Coronary artery (tissue), 2 donors: ENCODE results near the gene TSKU.

ENCODE experiments used
- DNase-seq: peaks from one replicate; pipeline ENCODE4 v3.0.0-alpha.2; 2017; ENCODE audit warnings: low spot score
- H3K27ac ChIP-seq, 2 donors: fragments of 200-600 bp; sonication (generic); one replicate each; pipeline ENCODE4 v1.5.1; 2016 to 2019
- H3K4me3 ChIP-seq: fragments of 200-600 bp; sonication (generic); 2 replicates; pipeline ENCODE4 v1.5.1; 2016; ENCODE audit warnings: mild to moderate bottlenecking, moderate library complexity
- TF ChIP-seq, protein P1 (sequence below): fragments of 200-600 bp; sonication (generic); IDR thresholded peaks from one replicate; pipeline ENCODE4 v1.5.1; 2019; ENCODE audit warnings: antibody characterized with exemption

Gene TSKU

DNA sequence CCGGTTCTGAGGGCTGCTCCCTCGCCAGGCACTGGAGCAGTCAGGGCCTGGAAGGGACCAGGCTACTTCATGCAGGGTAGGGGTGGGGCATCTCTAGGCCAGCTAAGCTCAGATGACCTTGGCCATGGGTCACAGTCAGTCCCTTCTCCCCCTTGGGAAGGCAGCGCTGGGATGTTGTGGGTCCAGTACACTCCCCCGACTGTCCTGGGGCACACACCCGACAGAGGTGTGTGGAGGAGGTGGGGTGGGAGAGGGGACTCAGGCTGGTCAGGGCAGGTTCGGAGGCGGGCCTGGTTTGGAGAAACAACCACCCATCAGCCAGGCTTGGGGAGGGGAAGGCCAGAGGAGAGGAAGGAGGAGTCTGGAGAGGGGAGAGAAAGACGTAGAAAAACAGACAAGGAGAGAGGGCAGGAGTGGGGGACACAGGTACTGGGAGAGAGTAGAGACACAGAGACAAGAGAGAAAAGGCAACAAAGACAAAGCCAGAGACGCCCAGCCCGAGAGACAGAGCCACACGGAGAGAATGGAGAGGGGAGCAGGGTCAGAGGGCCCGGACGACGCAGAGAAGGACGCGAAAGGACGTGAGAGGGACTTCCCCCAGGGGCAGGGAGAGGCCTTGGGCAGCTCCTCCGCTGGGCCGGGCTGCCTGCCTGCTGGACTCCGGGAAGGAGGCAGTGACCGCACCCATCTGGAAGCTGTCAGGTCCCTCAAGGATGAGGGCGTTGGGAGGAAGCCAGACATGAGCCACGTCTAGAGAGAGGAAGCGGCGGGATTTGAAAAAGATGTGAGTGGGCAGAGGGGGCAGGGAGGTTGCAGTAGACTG, 30.6 kb upstream of the TSKU start:
- TF ChIP-seq, protein P1, sequence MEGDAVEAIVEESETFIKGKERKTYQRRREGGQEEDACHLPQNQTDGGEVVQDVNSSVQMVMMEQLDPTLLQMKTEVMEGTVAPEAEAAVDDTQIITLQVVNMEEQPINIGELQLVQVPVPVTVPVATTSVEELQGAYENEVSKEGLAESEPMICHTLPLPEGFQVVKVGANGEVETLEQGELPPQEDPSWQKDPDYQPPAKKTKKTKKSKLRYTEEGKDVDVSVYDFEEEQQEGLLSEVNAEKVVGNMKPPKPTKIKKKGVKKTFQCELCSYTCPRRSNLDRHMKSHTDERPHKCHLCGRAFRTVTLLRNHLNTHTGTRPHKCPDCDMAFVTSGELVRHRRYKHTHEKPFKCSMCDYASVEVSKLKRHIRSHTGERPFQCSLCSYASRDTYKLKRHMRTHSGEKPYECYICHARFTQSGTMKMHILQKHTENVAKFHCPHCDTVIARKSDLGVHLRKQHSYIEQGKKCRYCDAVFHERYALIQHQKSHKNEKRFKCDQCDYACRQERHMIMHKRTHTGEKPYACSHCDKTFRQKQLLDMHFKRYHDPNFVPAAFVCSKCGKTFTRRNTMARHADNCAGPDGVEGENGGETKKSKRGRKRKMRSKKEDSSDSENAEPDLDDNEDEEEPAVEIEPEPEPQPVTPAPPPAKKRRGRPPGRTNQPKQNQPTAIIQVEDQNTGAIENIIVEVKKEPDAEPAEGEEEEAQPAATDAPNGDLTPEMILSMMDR: no peak
- peak; percentile 93 for DNase-seq
- H3K4me3 ChIP-seq: no peak overlapping the region
- H3K27ac ChIP-seq: peak overlapping the region; percentile 52 to 54

DNA sequence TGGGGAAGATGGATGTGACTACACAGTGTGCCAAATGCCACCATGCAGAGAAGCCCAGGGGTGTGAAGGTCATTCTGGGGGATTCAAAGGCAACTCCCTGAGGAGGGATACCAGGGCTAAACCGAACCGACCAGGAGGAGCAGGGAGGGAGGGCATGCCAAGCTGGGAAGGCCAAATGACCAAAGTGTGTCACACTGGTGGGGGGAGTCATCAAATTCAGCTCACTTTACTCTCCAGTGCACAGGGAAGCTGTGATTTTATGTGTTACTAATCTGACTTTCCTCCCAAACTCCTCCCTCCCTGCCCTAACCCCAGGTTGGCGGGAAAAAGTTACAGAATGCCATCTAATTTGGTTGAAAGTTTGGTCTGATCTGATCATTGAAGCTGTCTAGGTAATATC, 29.7 kb upstream of the TSKU start:
- Histone ChIP-seq H3K27ac (peak overlapping the region; percentile 52 to 54), H3K4me3 (no peak overlapping the region)
- DNase-seq: no peak
- TF ChIP-seq, protein P1: no peak

DNA sequence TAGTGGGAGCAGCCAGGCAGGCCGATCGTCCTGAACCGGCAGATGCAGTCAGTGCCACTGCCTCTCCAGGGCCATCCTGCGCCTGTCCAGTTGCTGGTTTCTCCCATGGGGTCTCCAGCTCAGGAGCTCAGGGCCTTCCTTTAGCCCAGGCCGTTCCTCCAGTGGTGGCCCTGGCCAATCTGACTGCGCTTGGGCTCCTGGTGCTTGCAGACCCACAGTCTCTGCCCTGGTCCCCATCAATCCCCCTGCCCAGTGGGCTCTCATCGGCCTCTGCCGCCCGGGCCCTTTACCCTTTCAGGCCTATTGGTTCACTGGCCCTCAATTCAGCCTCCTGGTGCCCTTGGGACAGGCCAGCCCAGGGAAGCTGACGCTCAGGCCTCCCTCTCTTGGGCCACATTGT, 29.2 kb upstream of the TSKU start:
- Histone ChIP-seq H3K4me3 (no peak overlapping the region), H3K27ac (no peak overlapping the region)
- TF ChIP-seq, protein P1: no peak
- DNase-seq: no peak

DNA sequence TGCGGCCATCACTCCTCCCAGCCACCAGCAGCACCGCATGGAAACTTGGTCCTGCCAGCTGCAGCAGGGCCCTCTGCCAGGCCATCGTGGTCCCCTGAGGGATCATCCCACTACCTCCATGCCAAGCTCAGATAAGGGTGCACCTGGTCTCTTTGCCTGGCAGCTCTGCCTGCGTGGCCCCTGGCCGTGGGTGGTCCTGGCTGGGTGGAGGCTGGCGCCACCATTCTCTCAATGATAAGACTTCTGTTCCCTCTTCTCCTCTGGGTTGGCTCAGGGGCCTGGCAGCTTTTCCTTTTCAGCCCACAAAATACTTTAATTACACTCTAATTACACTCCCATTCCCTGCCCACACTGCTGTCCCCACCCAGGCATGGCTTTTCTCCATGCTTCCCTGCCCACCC, 26.8 kb upstream of the TSKU start:
- no peak for DNase-seq
- Histone ChIP-seq H3K4me3 (no peak overlapping the region), H3K27ac (no peak overlapping the region)
- TF ChIP-seq, protein P1: no peak

DNA sequence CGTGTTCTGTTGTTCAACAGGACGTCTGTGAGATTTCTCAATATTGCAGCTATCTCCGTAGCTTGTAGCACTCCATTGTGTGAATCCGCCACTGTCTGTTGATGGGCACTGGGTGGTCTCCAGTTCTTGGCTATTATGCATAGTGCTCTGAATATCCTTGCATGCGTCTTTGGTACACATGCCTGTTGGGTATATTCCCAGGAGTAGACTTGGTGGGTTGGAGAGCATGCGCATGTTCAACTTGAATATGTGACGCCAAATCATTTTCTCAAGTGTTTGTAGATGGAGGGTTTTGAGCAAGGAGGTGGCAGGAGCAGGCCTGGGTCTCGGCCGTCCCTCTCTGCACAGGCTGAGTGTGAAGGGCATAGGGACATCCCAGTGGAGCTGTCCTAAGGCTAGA, 24.8 kb upstream of the TSKU start:
- TF ChIP-seq, protein P1: no peak
- no peak for DNase-seq
- Histone ChIP-seq H3K27ac (no peak overlapping the region), H3K4me3 (no peak overlapping the region)

DNA sequence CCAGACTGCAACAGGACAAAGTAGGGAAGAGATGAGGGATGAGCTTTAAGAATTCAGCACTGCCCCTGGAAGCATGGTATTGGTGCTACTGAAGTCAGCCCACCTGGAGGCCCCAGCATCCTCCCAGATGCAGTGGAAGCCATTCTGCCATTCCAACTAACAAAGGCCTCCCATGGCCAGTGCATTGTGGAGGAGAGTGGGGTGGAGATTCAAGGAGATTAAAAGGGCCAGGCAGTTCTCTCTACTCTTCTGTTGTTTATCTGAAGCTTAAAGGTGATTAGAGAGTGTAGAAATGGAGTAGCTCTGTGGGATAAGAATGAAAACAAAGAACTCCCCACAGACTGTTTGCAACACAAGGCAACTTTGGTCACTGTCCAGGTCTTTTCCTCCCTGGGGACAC, 24.1 kb upstream of the TSKU start:
- TF ChIP-seq, protein P1: no peak
- H3K4me3 ChIP-seq: no peak overlapping the region
- no peak overlapping the region for H3K27ac ChIP-seq
- DNase-seq: no peak

DNA sequence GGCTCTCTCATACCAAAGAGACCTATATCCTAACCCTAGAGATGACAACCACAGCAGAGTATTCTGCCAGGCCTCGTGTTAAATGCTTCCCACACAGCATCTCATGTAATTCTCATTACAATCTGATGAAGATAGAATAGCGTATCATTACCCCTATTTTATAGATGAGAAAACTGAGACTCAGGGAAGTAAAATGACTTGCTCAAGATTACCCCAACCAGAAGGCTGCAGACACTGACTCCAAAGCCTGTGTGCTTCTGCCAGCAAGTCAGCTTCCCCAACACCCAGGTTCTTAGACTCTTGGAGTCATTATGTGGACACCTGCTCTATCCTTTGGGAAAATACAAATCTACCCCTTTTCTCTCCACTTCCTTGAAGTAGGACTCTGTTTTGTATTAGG, 23.6 kb upstream of the TSKU start:
- no peak for DNase-seq
- no peak overlapping the region for H3K4me3 ChIP-seq
- TF ChIP-seq, protein P1: no peak
- no peak overlapping the region for H3K27ac ChIP-seq
